GM23338 (cell line): ENCODE results near the gene PCYT1A. TPM values are rescaled to one million over a fixed set of nuclear protein-coding genes. Genes with fewer than 3 reads are reported as not detected.

ENCODE experiments used
- ATAC-seq: fragments of 200-7000 bp; cut with Tn5 transposase; 3 replicates; pipeline ENCODE4 v1.9.1; 2020
- DNase-seq: peaks from one replicate; pipeline ENCODE4 v3.0.0-alpha.2; 2015; ENCODE audit warnings: low spot score
- H2AFZ ChIP-seq: fragments of 200-600 bp; sonication (generic); 2 replicates; pipeline ENCODE4 v1.8.0; 2016; ENCODE audit warnings: antibody characterized with exemption, mild to moderate bottlenecking, moderate library complexity
- H3F3A ChIP-seq: fragments of 200-600 bp; sonication (generic); replicated peaks from 2 replicates; pipeline ENCODE4 v1.8.0; 2017; ENCODE audit warnings: antibody characterized with exemption, mixed run types, low read depth
- H3K27ac ChIP-seq: fragments of 200-600 bp; sonication (generic); 2 replicates; pipeline ENCODE4 v1.6.1; 2016; ENCODE audit warnings: low read depth
- H3K27me3 ChIP-seq: fragments of 200-600 bp; sonication (generic); 2 replicates; pipeline ENCODE4 v1.8.0; 2016; ENCODE audit warnings: mild to moderate bottlenecking, mixed run types, moderate library complexity; ENCODE audit not compliant: insufficient read depth
- H3K36me3 ChIP-seq: fragments of 200-600 bp; sonication (generic); 2 replicates; pipeline ENCODE4 v1.8.0; 2016; ENCODE audit warnings: mild to moderate bottlenecking; ENCODE audit not compliant: insufficient read depth
- H3K4me1 ChIP-seq: fragments of 200-600 bp; sonication (generic); 2 replicates; pipeline ENCODE4 v1.8.0; 2016; ENCODE audit warnings: mild to moderate bottlenecking, moderate library complexity; ENCODE audit not compliant: insufficient read depth
- H3K4me2 ChIP-seq: fragments of 200-600 bp; sonication (generic); 2 replicates; pipeline ENCODE4 v1.7.1; 2017; ENCODE audit warnings: mixed run types
- H3K4me3 ChIP-seq: fragments of 200-600 bp; sonication (generic); 2 replicates; pipeline ENCODE4 v1.6.1; 2016; ENCODE audit warnings: mixed run types
- H3K79me2 ChIP-seq: fragments of 200-600 bp; sonication (generic); replicated peaks from 2 replicates; pipeline ENCODE4 v1.8.0; 2017; ENCODE audit warnings: mild to moderate bottlenecking; ENCODE audit not compliant: insufficient read depth
- H3K9me2 ChIP-seq: fragments of 200-600 bp; sonication (generic); 2 replicates; pipeline ENCODE4 v1.8.0; 2017; ENCODE audit not compliant: insufficient read depth
- H4K20me1 ChIP-seq: fragments of 200-600 bp; sonication (generic); replicated peaks from 2 replicates; pipeline ENCODE4 v1.8.0; 2017; ENCODE audit warnings: mild to moderate bottlenecking; ENCODE audit not compliant: insufficient read depth
- H3K27ac Mint-ChIP-seq: 2 replicates; pipeline ENCODE4 v1.8.0; 2020; ENCODE audit warnings: inconsistent platforms, mild to moderate bottlenecking, moderate library complexity, mixed read lengths
- H3K27me3 Mint-ChIP-seq: 3 replicates; pipeline ENCODE4 v1.8.0; 2022; ENCODE audit warnings: low read depth, mild to moderate bottlenecking, moderate library complexity, mixed read lengths, inconsistent platforms; ENCODE audit not compliant: insufficient read depth, poor library complexity
- H3K36me3 Mint-ChIP-seq: 3 replicates; pipeline ENCODE4 v1.8.0; 2021; ENCODE audit warnings: low read depth, mild to moderate bottlenecking, inconsistent platforms, moderate library complexity, mixed read lengths
- H3K4me1 Mint-ChIP-seq: 3 replicates; pipeline ENCODE4 v1.8.0; 2020; ENCODE audit warnings: mild to moderate bottlenecking, inconsistent platforms, mixed read lengths
- H3K4me3 Mint-ChIP-seq: 3 replicates; pipeline ENCODE4 v1.8.0; 2021; ENCODE audit warnings: moderate library complexity, mild to moderate bottlenecking, inconsistent platforms, mixed read lengths
- H3K9me3 Mint-ChIP-seq: 3 replicates; pipeline ENCODE4 v1.8.0; 2020; ENCODE audit warnings: moderate library complexity, mild to moderate bottlenecking, inconsistent platforms, mixed read lengths
- CREB1 ChIP-seq: fragments of 250-450 bp; sonication (Bioruptor Pico); IDR thresholded peaks from 2 replicates; pipeline ENCODE4 v1.5.0; 2020; ENCODE audit warnings: low read depth, mild to moderate bottlenecking, moderate library complexity
- CTCF ChIP-seq, 2 experiments: fragments of 200-600 bp in 1 of 2; sonication (generic) in 1 of 2; conservative IDR thresholded peaks; 2 replicates each; pipeline versions ENCODE4 v1.5.1 to v1.6.1; 2016 to 2017; ENCODE audit warnings: antibody characterized with exemption in 2 of 2, low read depth in 2 of 2, mild to moderate bottlenecking in 2 of 2, moderate library complexity in 1 of 2
- ETS1 ChIP-seq: IDR thresholded peaks from 2 replicates; pipeline ENCODE4 v1.6.1; 2016; ENCODE audit warnings: antibody characterized with exemption
- EZH2 ChIP-seq: fragments of 200-600 bp; sonication (generic); IDR thresholded peaks from one replicate; pipeline ENCODE4 v1.8.0; 2017; ENCODE audit warnings: antibody characterized with exemption, mild to moderate bottlenecking, low read depth; ENCODE audit not compliant: unreplicated experiment
- JUNB ChIP-seq: IDR thresholded peaks from one replicate; pipeline ENCODE4 v1.6.1; 2016; ENCODE audit warnings: antibody characterized with exemption; ENCODE audit not compliant: unreplicated experiment
- REST ChIP-seq: IDR thresholded peaks from one replicate; pipeline ENCODE4 v1.6.1; 2018; ENCODE audit warnings: antibody characterized with exemption; ENCODE audit not compliant: unreplicated experiment
- STAT1 ChIP-seq: IDR thresholded peaks from one replicate; pipeline ENCODE4 v1.6.1; 2016; ENCODE audit warnings: antibody characterized with exemption; ENCODE audit not compliant: unreplicated experiment
- ZNF114 ChIP-seq: fragments of 250-450 bp; sonication (Bioruptor Pico); IDR thresholded peaks from 2 replicates; pipeline ENCODE4 v1.5.0; 2020; ENCODE audit warnings: mild to moderate bottlenecking, moderate library complexity
- ZNF462 ChIP-seq: fragments of 250-450 bp; sonication (Bioruptor Pico); IDR thresholded peaks from 2 replicates; pipeline ENCODE4 v1.5.0; 2020; ENCODE audit warnings: mild to moderate bottlenecking, moderate library complexity
- polyA plus RNA-seq: library from polyadenylated mRNA; unstranded; fragments of >200 nt; fragmentation: Nextera tagmentation; extraction: Ambion mirVana; gene quantifications from 2 replicates; pipeline ENCODE4 v1.2.1, GENCODE V29; 2016
- total RNA-seq: library from RNA; depleted of rRNA; stranded (reverse); fragments of >200 nt; shearing (Covaris generic); gene quantifications from 2 replicates; pipeline ENCODE4 v1.2.3, GENCODE V29; 2014

PCYT1A gene
- total and polyA plus RNA-seq, 2 experiments from 2014 or later = 11.6 to 35.8 TPM

- H3K4me1 ChIP-seq = 0 out of 2 replicates have a peak, but pooled peaks cover 4% of the 10 kb centered on the region
- peaks cover 49% of the 10 kb centered on the region for H3K36me3 Mint-ChIP-seq
- H3K27ac ChIP-seq = no peak overlapping the region
- peaks cover 38% of the 10 kb centered on the region for H3K79me2 ChIP-seq
- H3K27me3 ChIP-seq = no peaks in the 10 kb centered on the region
- peaks cover 3% of the 10 kb centered on the region; the same call in 2 of the 3 replicates for H3K4me1 Mint-ChIP-seq
- no peak overlapping the region for H3K4me3 ChIP-seq
- H2AFZ ChIP-seq = no peak overlapping the region
- DNase-seq = no peak
- no peak for ATAC-seq
- H3K4me2 ChIP-seq = no peak overlapping the region
- no peaks in the 10 kb centered on the region for H3F3A ChIP-seq
- peaks cover 6% of the 10 kb centered on the region; the same call in 1 of the 2 replicates for H3K36me3 ChIP-seq
- H3K27ac Mint-ChIP-seq = no peak overlapping the region
- H3K9me3 Mint-ChIP-seq = peaks cover 27% of the 10 kb centered on the region
- H3K27me3 Mint-ChIP-seq = peaks cover 1% of the 10 kb centered on the region
- H4K20me1 ChIP-seq = no peaks in the 10 kb centered on the region
- H3K4me3 Mint-ChIP-seq = no peak overlapping the region
- TF ChIP-seq STAT1 = no peak
- no peak for TF ChIP-seq CREB1 (CRISPR knock-in tag)
- no peak for TF ChIP-seq REST
- no peak for TF ChIP-seq JUNB
- no peak for TF ChIP-seq ZNF462 (CRISPR knock-in tag)
- no peak for TF ChIP-seq ZNF114
- TF ChIP-seq CTCF (conservative IDR thresholded peaks at IDR 0.05; ENCODE audit: low read depth in 2 of 2) = no peak
- no peak for TF ChIP-seq EZH2
- no peak for TF ChIP-seq ETS1
- H3K9me2 ChIP-seq = no peaks in the 10 kb centered on the region
Measured at GRCh38 chr3:196274585-196274984, 12.9 kb downstream of the PCYT1A start.
